NCI-H345 treated with DMSO at 0.1 percent for 48 hours (cell line): Measurements from ENCODE around the gene SLC16A5.
A peak's percentile ranks its signal among the peaks of the same experiment; 100 is the strongest.
"Not testable (repeated sequence)": the region's sequence is repeated elsewhere in the genome, so short reads cannot be mapped to it uniquely, and the experiment has no call there.

ENCODE experiments used
- DNase-seq: peaks from one replicate; lab custom pipeline; 2025; ENCODE audit not compliant: unreplicated experiment; lab: John Stamatoyannopoulos, UW

Gene SLC16A5

GRCh38 chr17:75109407-75110233 is 21.9 kb downstream of the SLC16A5 start, which contains the start of gene ARMC7:
ARMC7 (plus strand) TSS chr17:75109969; CDS start chr17:75110289, 320 bp downstream.
- DNase-seq, result peak; percentile 88

GRCh38 chr17:75110234-75110937 is 22.6 kb downstream of the SLC16A5 start:
- no peak for DNase-seq

- DNase-seq, result no peak
These were observed 24.1 kb downstream of the SLC16A5 start for GRCh38 chr17:75111777-75112335.

- peak; percentile 87 for DNase-seq
These were observed 26.2 kb downstream of the SLC16A5 start for GRCh38 chr17:75113798-75114551.

GRCh38 chr17:75114552-75115314 is 27.0 kb downstream of the SLC16A5 start:
- no peak for DNase-seq

GRCh38 chr17:75115555-75115954 is 27.8 kb downstream of the SLC16A5 start:
- DNase-seq, result no peak

GRCh38 chr17:75116737-75117136 is 29.0 kb downstream of the SLC16A5 start:
- DNase-seq, result no peak

- DNase-seq, result no peak
These were observed 30.6 kb downstream of the SLC16A5 start for GRCh38 chr17:75118307-75118706.

GRCh38 chr17:75124041-75124818 is 36.5 kb downstream of the SLC16A5 start:
- DNase-seq, result no peak

GRCh38 chr17:75124819-75125162 is 37.0 kb downstream of the SLC16A5 start:
- no peak for DNase-seq

GRCh38 chr17:75125984-75126383 is 38.2 kb downstream of the SLC16A5 start:
- DNase-seq, result no peak

- DNase-seq, result no peak
These were observed 39.2 kb downstream of the SLC16A5 start for GRCh38 chr17:75126954-75127353.

- DNase-seq, result not testable (repeated sequence)
These were observed 40.2 kb downstream of the SLC16A5 start for GRCh38 chr17:75127936-75128335.

- DNase-seq, result no peak
These were observed 41.1 kb downstream of the SLC16A5 start for GRCh38 chr17:75128694-75129505.

- DNase-seq, result no peak
These were observed 41.8 kb downstream of the SLC16A5 start for GRCh38 chr17:75129576-75129975.

- DNase-seq, result no peak
These were observed 42.4 kb downstream of the SLC16A5 start for GRCh38 chr17:75130059-75130631.

GRCh38 chr17:75130632-75131277 is 43.0 kb downstream of the SLC16A5 start:
- peak; percentile 57 for DNase-seq
